GM10266 (cell line): ENCODE results near the gene PARP15.

Experiments
- DNase-seq: peaks from one replicate; pipeline ENCODE4 v3.0.0; 2012; ENCODE audit errors: extremely low spot score
- CTCF ChIP-seq: IDR thresholded peaks from 2 replicates; pipeline ENCODE4 v1.5.1; 2012; ENCODE audit warnings: mild to moderate bottlenecking, low read depth; ENCODE audit not compliant: control insufficient read depth, insufficient read depth; ENCODE audit errors: missing control alignments

Gene PARP15

GRCh38 chr3:122674339-122674738 lies 96.9 kb downstream of the PARP15 start:
- DNase-seq, result no peak
- TF ChIP-seq CTCF, result no peak

- TF ChIP-seq CTCF, result no peak
- no peak for DNase-seq
Observed at GRCh38 chr3:122676759-122677158, 99.3 kb downstream of the PARP15 start.

GRCh38 chr3:122677216-122677615 lies 99.8 kb downstream of the PARP15 start:
- TF ChIP-seq CTCF, result no peak
- no peak for DNase-seq

- DNase-seq, result no peak
Observed at GRCh38 chr3:122678506-122678905, 101.1 kb downstream of the PARP15 start.

GRCh38 chr3:122679085-122679881 lies 101.8 kb downstream of the PARP15 start:
- peak; percentile 90 for TF ChIP-seq CTCF
- DNase-seq, result peak; percentile 76

More at GRCh38 chr3:122678506-122678905, 101.1 kb downstream of the PARP15 start:
- no peak for TF ChIP-seq CTCF

GRCh38 chr3:122679882-122680474 lies 102.5 kb downstream of the PARP15 start:
- no peak for TF ChIP-seq CTCF
- DNase-seq, result no peak
